Hippocampal formation (tissue), 2 donors: Measurements from ENCODE around the gene KCTD1.
"Not testable (repeated sequence)": the region's sequence is repeated elsewhere in the genome, so short reads cannot be mapped to it uniquely, and the experiment has no call there.

Experiments
- DNase-seq, 2 donors: peaks; one replicate each; lab custom pipeline; 2025; lab: John Stamatoyannopoulos, UW

The KCTD1 gene

DNA sequence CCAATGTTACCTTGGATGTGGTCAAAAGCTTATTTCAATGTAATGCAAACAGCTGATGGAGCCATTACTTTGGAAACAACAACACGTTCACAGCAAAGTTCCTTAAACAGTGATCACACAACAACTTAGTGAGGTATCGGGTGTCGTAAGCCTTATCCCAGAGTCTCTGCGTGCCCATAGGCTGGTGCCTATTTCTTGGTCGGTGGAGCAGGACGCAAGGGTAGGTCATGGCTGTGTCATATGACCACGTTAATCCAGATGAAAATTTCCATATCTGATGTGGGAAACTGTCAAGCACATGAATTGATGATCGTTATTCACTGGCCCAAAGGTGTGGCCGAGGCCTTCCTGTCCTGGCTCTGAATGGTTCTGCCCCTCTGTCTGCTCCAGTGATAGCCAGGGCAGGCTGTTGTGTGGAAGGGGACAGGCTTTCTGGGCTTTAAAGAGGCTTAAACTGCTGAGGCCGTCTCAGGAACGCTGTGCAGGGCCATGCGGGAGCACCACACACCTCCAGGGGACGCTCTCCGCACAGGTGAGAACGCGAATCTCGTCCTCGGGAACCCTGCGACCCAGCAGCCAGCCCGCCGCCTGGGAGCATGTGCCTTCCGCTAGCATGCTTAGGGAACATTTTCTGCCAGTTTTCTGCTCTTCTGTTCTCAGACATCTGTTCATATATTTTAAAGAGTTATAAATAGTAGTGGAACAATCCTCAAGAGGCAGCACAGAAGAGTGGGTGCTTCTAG, 90.6 kb downstream of the KCTD1 start:
- peak in 1 of 2 donors; percentile 43 for DNase-seq

DNA sequence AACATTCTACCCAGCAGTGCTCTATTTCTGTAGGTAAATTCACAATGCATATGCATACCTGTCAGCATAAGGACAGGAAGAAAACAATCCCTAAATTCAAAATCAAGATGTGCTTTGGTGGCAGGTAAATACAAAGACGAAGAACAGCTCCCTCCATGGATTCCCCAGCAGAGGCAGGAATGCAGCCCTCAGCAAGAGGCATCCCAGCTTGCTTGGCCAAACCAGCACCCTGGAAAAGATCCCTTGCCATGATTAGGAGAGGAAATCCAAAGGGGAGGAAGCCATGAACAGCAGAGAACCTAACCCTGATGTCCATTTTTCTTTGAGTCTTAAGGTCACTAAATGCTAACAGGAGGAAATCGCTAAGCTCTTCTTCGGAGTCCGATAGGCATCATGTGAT, 91.2 kb downstream of the KCTD1 start:
- no peak for DNase-seq

DNA sequence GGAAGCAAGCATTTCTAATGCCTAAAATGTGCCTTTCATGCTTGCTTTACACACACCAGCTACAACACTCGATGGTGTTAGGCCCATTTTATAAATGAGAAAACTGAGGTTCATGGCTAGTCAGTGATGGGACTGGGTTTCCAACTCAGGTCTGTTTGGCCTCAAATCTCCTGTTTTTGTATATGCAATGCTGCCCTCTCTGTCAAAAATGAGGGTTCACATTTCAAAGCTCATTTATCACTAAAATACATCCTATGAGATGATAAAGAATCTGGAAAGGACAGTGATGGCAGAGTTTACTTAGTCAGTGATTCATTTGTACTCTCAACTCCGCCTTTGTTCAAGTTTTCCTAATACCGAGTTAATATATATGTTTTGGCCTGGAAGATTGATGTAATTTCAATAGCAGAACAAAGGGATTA, 92.3 kb downstream of the KCTD1 start:
- DNase-seq = no peak

DNA sequence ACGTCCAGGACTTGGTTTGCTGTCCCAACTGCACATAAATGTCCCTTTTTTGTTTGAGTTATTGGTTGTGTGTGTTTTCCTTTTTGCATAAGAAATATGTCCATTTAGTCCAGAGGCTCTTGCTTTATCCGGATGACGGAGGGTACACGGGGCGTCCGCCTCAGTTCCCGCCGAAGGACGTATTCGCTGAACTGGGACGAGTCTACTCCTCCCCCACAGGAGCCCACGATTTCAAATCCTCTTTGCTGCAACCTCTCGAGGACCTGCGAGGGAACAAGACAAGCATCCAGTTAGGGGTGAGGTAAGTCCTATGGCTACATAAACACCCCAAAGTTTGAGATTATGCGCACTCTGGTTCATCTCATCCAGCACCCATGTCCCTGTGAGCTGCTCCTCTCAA, 92.7 kb downstream of the KCTD1 start:
- no peak for DNase-seq

DNA sequence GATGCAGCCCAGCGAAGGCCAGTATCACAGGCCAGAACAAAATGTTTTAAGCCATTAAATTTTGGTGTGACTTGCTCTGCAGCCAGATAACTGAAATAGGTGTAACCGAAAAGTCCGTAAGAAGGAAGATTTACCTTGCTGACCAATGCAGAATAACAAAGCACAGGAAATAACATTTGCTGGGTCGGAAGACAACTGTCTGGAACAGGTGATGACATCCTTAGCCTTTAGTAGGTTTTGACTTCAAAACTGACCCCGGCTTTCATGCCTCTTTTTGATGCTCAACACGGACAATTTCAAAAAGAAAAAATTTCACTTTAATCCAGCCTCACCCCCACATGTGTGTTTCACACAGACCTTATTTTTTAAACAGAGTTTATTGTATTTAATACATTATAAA, 93.7 kb downstream of the KCTD1 start:
- DNase-seq = no peak

DNA sequence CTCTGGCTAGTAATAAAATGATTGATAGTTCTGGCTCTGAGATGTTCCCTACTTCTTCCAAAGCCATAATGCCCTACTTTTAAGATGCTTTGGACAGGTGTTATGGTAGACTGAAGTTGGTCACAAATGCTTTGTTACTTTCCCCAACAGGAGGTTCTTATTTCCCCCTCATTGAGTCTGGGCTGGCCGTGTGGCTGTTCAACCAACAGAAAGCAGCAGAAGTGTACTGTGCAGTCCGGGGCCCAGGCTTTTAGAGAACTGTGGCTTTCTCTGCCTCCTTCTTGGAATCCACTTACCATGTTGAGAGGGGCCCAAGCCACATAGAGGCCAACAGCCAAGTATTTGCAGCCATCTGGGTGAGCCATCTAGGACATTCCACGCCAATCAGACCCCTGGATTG, 94.2 kb downstream of the KCTD1 start:
- DNase-seq = no peak

DNA sequence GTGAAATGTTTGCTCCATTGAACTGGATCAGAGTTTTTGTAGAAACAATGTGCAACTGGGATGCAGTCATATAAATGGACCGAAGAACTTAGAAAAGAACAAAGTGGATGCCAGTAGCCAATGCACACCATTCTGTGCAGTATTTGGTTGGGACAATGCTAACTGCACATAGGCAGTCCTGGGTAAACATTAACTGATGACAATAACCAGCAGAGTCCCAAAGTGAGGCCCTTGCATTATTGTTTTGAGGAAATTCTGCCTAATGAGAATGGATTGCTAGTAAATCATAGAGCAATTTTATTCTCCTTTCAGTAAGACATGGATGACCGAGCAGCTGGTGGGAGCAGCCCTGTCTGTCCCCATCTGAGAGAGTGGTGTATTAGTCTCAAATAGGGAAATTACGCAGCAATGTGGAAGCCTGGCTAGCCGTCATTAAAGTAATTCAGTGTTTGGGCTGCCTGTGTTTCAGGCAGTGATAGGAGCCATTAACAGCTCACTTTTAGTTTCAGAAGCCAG, 94.9 kb downstream of the KCTD1 start:
- no peak for DNase-seq

DNA sequence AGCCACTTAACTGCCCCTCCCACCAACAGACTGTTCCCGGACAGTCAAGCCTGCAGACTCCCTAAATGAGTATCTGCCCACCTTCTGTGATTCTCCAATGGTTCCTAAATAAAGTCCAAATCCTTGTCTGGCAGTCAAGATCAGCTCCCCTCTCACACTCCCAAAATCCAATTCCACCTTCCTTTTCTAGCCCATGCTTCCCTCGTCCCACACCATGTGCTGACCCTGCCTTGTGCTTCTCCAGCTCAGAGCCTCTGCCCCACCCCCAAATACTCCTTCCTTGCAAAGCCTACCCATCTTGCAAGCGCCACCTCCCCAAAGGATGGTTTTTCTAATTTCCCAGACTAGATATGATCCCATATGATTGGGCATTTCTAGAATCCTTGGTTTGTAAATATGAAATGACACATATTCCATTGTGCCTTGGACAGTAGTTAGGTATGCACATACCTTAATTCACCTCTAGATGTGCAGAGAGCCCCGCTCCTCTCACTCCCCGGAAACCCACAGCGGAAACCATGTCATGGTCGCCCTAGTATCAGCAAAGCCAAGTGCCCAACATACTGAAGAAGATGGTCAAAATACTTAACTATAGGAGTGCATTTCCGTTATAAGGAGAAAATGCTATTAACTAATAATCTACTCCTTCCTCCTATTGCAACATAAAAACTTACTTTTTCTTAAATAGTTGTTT, 97.2 kb downstream of the KCTD1 start:
- no peak for DNase-seq

DNA sequence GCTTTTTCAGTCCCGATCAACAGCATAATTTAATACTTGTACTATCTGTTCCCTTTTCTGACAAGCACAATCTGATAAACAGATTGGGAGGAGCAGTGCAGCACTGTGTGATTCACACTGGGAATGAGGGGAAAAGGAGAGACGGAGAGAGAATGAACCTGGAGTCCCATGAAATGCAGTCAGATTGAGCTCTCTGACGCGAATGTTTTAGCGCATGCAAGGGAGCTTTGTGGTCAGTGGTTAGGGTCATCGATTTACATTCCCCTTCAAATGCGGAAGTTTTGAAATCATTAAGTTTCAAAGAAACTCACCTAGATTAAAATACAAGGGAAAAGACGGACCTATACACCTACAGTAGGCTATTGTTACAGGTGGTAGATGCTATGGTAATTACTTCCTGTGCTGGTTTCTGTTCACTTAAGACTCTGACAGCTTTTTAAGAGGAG, 99.6 kb downstream of the KCTD1 start:
- DNase-seq = no peak

DNA sequence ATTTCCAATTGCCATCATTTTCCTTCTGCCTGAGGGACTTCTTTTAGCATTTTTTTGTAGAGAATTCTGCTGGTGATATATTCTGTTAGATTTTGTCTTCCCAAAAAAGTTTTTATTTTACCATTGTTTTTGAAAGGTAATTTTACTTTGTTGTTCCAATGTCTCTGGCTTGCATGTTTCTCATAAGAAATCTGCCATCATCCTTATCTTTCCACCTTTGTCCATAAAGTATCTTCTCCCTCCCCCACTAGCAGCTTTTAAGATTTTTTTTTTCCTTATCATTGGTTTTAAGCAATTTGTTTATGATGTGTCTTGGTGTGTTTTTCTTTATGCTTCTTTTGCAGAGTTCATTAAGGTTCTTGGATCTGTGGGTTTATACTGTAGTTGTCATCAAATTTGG, 104.5 kb downstream of the KCTD1 start:
- DNase-seq = no peak

DNA sequence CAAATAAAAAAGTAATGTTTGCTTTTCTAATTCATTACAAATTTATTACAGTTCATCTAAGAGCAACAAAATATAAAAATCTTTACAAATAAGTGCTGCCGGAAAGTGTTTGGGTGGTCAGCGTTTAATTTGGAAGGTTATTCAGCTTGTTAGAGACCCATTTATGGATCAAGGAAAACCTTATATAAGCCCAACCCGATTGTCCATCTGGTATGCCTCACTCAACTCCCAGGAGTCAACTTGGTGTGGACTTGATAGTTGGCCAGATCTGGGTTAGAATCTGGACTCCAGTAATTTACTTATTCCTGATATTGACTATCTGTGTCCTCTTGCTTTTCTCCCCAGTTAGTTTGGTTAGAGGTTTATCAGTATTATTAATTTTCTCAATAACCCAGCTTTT, 106.2 kb downstream of the KCTD1 start:
- no peak for DNase-seq

DNA sequence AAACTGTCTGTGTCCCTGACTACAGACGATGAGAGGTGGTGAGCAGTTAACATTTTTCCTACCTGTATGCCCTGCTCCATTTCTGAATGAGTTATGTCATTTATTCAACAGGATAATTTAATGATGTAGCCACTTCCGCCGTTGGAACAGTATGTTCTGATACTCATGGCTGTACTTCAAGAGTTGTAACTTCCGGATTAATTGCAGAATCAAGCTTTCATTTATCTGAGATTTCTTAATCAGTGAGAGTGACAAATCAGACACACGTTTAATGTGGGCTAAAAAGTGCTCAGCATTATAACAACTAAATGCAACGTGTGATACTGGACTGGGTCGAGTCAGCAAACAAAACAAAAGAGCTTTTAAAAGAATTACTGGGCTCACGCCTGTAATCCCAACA, 107.7 kb downstream of the KCTD1 start:
- no peak for DNase-seq

DNA sequence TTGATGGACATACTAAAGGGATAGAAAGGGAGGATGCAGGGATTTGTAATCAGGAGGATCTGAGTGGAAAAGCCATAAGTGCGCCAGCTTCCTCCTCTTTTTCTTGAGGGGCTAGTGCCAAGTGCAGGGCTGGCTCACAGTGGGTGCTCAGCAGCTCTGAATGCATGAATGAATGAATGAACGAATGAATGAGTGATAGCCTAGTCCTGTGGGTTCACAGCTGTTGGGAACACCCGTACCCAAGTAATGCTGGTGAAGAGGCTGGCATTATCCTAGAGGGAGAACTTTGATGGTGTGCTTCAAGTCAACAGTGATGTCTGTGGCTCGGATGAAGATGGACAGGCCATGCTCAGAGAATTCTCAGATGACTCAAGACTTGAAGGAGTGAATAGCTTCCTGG, 108.8 kb downstream of the KCTD1 start:
- DNase-seq = no peak

DNA sequence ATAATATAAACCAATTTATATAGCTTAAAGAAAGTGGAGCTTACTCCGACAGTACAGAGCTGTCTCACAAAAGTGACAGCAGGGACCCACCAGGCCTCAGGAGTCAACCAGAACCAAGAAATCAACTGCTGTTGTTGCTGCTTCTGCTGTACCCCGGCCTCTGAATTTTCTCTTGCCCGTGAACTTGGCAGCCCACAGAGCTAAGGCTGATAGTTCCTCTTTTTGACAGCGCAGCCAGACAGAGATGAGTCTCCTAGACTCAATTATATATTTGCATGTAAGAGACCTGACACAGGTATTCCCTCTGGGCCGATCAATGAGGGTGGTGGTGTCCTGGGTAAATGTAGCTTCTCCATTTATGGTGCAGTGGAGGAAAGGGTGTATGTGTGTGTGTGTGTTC, 109.4 kb downstream of the KCTD1 start:
- no peak for DNase-seq

DNA sequence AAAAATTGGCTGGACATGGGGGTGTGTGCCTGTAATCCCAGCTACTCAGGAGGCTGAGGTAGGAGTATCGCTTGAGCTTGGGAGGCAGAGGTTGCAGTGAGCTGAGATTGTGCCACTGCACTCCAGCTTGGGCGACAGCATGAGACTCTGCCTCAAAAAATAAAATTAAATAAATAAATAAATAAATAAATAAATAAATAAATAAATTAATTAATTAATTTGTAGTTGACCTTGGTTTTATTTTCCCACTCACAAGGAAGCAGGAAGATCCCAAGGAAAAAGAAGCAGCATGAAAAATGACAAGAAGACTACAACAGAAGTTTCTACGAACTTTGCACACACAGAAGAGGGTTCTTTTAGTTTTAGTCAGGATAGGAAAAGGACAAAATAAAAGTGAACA, 110.7 kb downstream of the KCTD1 start:
- DNase-seq = not testable (repeated sequence)

DNA sequence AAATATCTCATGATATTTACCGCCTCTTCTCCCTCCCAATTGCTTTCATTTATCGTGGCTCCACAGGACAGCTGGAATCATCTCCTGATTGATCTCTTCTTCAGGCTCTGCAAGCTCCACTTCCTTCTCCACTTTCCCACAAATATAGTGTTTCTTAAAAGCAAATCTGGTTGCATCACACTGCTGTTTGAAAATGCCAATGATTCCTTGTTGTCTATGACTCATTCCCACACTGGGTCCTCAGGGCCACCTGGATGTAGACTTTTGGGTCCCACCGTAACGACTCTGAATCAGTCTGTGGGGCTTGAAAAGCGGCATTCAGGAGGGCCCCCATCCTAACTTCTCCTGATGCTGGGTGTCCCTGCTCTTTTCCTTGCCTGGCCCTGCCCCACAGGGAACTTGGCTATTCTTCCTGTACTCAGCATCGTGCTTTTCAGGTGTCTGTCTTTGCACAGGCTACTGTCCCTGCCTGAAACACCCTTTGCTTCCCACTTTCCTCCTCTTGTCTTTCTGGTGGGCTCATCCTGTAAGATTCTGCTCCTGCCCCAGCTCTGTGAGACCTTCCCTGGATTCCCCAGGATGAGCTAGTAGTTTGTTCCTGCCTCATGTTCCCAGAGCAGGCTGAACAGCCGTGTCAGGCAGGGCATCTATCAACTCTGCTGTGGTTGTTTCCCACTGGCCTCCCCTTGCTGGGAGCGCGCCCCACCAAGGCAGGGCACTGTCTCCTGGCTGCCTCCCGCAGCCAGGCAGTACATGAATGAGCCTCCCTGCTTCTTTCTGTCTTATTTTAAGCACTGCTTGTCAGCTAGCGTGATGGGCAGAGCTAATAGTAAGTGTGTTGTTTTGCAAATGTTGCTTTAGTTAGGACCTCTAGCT, 111.9 kb downstream of the KCTD1 start:
- no peak for DNase-seq

DNA sequence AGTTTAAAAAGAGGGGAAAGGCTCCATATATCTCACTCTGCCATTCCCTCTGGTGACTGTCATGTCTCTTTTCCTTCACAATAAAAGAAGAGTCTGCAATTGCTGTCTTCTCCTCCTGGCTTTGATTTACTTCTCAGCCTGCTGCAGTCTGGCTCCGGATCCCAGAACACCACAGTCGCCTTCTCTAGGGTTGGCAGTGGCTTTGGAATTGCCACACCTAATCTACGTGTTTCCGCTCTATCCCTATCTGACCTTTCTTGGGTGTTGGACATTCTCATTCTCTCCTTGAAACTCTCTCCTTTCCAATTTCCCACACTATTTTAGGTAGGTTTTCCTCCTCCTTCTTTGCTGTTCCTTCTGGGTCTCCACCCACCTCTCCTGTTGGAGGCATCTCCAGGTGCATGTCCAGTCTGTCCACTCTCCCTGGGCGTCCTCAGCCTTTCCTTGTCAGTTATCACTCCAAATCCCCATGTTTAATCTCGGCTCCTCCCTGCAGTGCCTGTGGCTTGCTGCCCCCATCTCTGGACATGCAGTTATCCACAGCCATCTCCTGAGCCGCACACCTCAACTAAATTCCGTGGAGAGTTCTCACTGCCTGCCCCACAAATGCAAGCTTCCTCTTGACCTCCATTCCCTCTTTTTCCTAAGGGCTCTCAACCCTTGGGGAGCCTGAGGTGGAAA, 112.8 kb downstream of the KCTD1 start:
- no peak for DNase-seq

DNA sequence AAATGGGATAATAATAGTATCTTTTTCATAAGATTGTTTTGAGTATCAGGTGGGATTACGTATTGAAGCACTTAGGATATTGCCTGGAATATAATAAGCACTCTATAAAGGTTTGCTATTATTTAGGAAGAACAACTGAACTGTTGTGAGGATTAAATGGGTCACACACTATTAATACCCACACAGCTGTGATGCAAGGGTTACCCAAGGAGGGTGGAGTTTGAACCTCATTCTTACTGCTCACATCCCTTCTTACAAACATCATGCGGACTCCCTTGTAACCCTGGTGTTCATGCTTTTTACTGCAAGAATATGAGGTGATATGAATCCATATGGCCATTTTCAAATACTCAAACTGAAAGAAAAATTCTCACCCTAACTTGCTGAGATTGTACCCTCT, 113.5 kb downstream of the KCTD1 start:
- DNase-seq = no peak

DNA sequence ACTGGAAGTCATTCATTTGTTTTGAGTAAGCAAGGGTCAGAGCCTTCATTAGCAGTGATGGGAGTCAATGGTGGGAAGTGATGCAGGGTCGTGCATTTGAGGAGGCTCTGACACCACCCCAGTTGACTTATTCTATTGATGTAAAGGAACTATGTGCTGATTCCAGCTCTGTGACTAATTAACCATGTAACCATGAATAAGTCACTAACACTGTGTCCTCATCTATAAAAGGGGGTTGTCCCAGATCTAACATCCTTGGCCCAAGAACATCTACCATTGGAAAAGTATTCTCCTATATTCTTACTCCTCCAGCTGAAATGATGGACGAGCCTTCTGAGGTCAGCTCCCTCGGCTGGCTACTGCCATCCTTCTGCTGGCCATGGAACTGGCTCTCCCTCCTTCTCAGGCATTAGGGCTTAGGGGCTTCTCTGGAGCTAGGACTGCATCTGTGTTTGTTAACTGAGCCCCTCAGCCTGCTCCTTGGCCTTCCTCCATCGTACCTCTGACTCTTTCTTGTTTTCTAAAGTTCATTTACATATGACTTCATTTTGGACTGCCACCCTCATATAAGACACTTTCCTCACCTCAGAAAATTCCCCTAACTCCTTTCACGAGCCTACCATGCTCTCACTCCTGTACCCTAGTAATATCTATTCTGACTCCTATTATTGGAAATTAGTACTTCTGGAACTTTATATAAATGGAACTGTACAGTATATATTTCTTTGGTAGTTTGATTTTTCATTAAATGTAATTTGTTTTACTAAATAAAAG, 115.5 kb downstream of the KCTD1 start:
- no peak for DNase-seq

DNA sequence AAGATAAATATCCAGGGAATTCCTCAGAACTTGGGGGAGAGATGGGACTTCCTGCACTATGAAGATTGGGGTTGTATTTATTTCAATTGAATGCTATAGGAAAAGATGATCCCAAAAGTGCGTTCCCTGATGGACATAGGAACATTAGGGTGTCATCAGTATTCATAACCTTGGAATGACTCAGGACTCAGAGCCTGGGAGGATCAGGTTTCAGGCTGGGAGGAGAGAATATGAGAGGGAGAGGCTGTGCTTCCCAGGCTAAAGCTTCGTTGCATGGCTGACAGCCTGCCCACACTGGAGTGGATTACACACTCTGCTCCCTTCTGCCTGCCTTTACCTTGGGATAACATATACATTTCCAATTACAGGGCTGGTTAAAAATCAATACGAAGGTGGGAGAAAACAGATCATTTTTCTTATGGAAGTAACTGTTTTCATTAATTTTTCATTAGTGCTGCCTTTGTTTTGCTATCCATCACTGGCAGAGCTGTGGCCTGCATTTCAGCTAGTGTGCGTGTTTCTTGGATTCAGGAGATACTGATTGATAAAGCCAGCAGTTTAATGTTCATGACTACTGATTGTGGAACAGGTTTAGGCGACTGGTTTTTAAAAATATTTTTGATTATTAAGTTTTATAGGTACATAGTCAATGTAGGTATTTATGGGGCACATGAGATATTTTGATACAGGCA, 118.7 kb downstream of the KCTD1 start:
- no peak for DNase-seq

DNA sequence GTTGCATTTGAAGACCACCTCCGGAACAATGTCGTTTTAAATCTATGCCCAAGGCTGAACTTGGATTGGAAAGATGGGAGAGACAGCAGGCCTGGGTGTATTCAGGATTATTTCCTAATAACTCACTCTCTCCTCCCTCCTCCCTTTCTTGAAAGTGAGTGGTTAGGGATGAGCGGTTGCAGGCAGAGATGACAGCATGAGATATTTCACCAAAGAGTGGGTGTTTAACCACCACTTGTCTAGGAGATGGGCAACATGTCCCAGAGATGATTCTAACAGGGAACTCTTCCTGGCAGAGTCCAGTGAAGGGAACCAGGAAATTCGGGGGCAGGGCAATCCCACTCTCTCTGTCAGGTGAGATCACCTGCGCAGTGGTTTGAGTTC, 123.2 kb downstream of the KCTD1 start:
- DNase-seq = no peak
